GM12875 (cell line): Measurements from ENCODE around the gene CNOT1.

ENCODE experiments used
- H3K4me3 ChIP-seq: one replicate; pipeline ENCODE4 v1.5.1; 2011; ENCODE audit warnings: low read depth, low read length, control low read depth
- CTCF ChIP-seq: IDR thresholded peaks from 2 replicates; pipeline ENCODE4 v1.5.1; 2011; ENCODE audit warnings: low read depth, mild to moderate bottlenecking, control low read depth, inconsistent platforms, low read length, moderate library complexity, borderline replicate concordance; ENCODE audit not compliant: insufficient read depth

CNOT1 gene

GRCh38 chr16:58551496-58551895 is 78.1 kb downstream of the CNOT1 start:
- no peak for TF ChIP-seq CTCF

GRCh38 chr16:58548378-58548777 is 81.2 kb downstream of the CNOT1 start:
- H3K4me3 ChIP-seq: no peak overlapping the region
- TF ChIP-seq CTCF: no peak

More at GRCh38 chr16:58551496-58551895, 78.1 kb downstream of the CNOT1 start:
- no peak overlapping the region for H3K4me3 ChIP-seq

GRCh38 chr16:58543685-58544084 is 85.9 kb downstream of the CNOT1 start:
- no peak for TF ChIP-seq CTCF
- H3K4me3 ChIP-seq: no peak overlapping the region

GRCh38 chr16:58542291-58542690 is 87.3 kb downstream of the CNOT1 start:
- TF ChIP-seq CTCF: no peak
- no peak overlapping the region for H3K4me3 ChIP-seq

- TF ChIP-seq CTCF: no peak
- no peak overlapping the region for H3K4me3 ChIP-seq
Measured at GRCh38 chr16:58541711-58542110, 87.9 kb downstream of the CNOT1 start.

GRCh38 chr16:58537124-58537906 is 92.3 kb downstream of the CNOT1 start:
- H3K4me3 ChIP-seq: no peak overlapping the region
- no peak for TF ChIP-seq CTCF

- no peak overlapping the region for H3K4me3 ChIP-seq
- TF ChIP-seq CTCF: no peak
Measured at GRCh38 chr16:58536278-58536677, 93.3 kb downstream of the CNOT1 start.
